GM19240 (cell line): Measurements from ENCODE around the gene GPHA2.
"Not testable (repeated sequence)": the region's sequence is repeated elsewhere in the genome, so short reads cannot be mapped to it uniquely, and the experiment has no call there.

ENCODE experiments used
- DNase-seq: peaks from one replicate; pipeline ENCODE4 v3.0.0; 2011; ENCODE audit warnings: low spot score; ENCODE audit not compliant: insufficient read length

GPHA2 gene

GRCh38 chr11:64935359-64936081 lies at the start of gene GPHA2:
Gene GPHA2, minus strand, starts transcription at chr11:64935893. Its CDS starts 433 bp downstream, at chr11:64935460.
- no peak for DNase-seq

GRCh38 chr11:64983339-64983738 lies 47.6 kb upstream of the GPHA2 start:
- DNase-seq = not testable (repeated sequence)

GRCh38 chr11:64976651-64977050 lies 41.0 kb upstream of the GPHA2 start:
- DNase-seq = no peak

GRCh38 chr11:64974124-64974523 lies 38.4 kb upstream of the GPHA2 start:
- no peak for DNase-seq

GRCh38 chr11:64971421-64972233 lies 35.9 kb upstream of the GPHA2 start, which contains the start of gene MAJIN:
Gene MAJIN, minus strand, starts transcription at chr11:64972108. Its CDS starts 12,703 bp downstream, at chr11:64959405.
- DNase-seq = peak; percentile 65

- DNase-seq = no peak
Measured at GRCh38 chr11:64970731-64971151, 35.0 kb upstream of the GPHA2 start.

- no peak for DNase-seq
Measured at GRCh38 chr11:64969209-64969608, 33.5 kb upstream of the GPHA2 start.

GRCh38 chr11:64967375-64967774 lies 31.7 kb upstream of the GPHA2 start:
- DNase-seq = no peak

GRCh38 chr11:64963072-64963631 lies 27.5 kb upstream of the GPHA2 start:
- DNase-seq = no peak

- no peak for DNase-seq
Measured at GRCh38 chr11:64960719-64961118, 25.0 kb upstream of the GPHA2 start.

GRCh38 chr11:64959498-64959897 lies 23.8 kb upstream of the GPHA2 start:
- DNase-seq = no peak

- no peak for DNase-seq
Measured at GRCh38 chr11:64954201-64954600, 18.5 kb upstream of the GPHA2 start.

- no peak for DNase-seq
Measured at GRCh38 chr11:64951529-64951928, 15.8 kb upstream of the GPHA2 start.

GRCh38 chr11:64947208-64947814 lies 11.6 kb upstream of the GPHA2 start:
- DNase-seq = no peak

- no peak for DNase-seq
Measured at GRCh38 chr11:64936539-64936938, 846 bp upstream of the GPHA2 start.

- no peak for DNase-seq
Measured at GRCh38 chr11:64934682-64935358, 873 bp downstream of the GPHA2 start.

GRCh38 chr11:64933935-64934681 lies 1.6 kb downstream of the GPHA2 start:
- DNase-seq = no peak

GRCh38 chr11:64933213-64933934 lies 2.3 kb downstream of the GPHA2 start:
- no peak for DNase-seq

- DNase-seq = no peak
Measured at GRCh38 chr11:64932324-64932723, 3.4 kb downstream of the GPHA2 start.

- DNase-seq = no peak
Measured at GRCh38 chr11:64931290-64931689, 4.4 kb downstream of the GPHA2 start.
